Measurements from ENCODE around the gene CNN2.

CNN2 gene

GRCh38 chr19:1046836-1047695 lies 20.7 kb downstream of the CNN2 start:
- Histone ChIP-seq H3K9me3 (ENCODE audit: low read length) (peaks cover 3% of the 10 kb centered on the region), H3K36me3 (ENCODE audit: insufficient read depth, low read length) (no peaks in the 10 kb centered on the region), H3K27me3 (ENCODE audit: insufficient read depth, low read length) (no peaks in the 10 kb centered on the region), H2AFZ (ENCODE audit: low read depth, low read length) (no peak overlapping the region), H3K4me3 (ENCODE audit: low read length) (no peak overlapping the region), H3K4me1 (ENCODE audit: insufficient read depth, low read length) (no peaks in the 10 kb centered on the region)

- H3K36me3 ChIP-seq (ENCODE audit: insufficient read depth, low read length), result no peaks in the 10 kb centered on the region
- no peaks in the 10 kb centered on the region for H3K27me3 ChIP-seq (ENCODE audit: insufficient read depth, low read length)
- H3K9me3 ChIP-seq (ENCODE audit: low read length), result peaks cover 3% of the 10 kb centered on the region
- H3K4me3 ChIP-seq (ENCODE audit: low read length), result no peak overlapping the region
- H2AFZ ChIP-seq (ENCODE audit: low read depth, low read length), result no peak overlapping the region
- H3K4me1 ChIP-seq (ENCODE audit: insufficient read depth, low read length), result no peaks in the 10 kb centered on the region
Observed at GRCh38 chr19:1047696-1048147, 21.3 kb downstream of the CNN2 start.

- Histone ChIP-seq H2AFZ (ENCODE audit: low read depth, low read length) (no peak overlapping the region), H3K27me3 (ENCODE audit: insufficient read depth, low read length) (no peaks in the 10 kb centered on the region), H3K4me1 (ENCODE audit: insufficient read depth, low read length) (no peaks in the 10 kb centered on the region)
Observed at GRCh38 chr19:1049106-1049505, 22.7 kb downstream of the CNN2 start.

GRCh38 chr19:1049800-1050199 lies 23.4 kb downstream of the CNN2 start:
- no peak overlapping the region for H3K4me3 ChIP-seq (ENCODE audit: low read length)
- no peaks in the 10 kb centered on the region for H3K27me3 ChIP-seq (ENCODE audit: insufficient read depth, low read length)
- no peaks in the 10 kb centered on the region for H3K4me1 ChIP-seq (ENCODE audit: insufficient read depth, low read length)
- H3K9me3 ChIP-seq (ENCODE audit: low read length), result peaks cover 3% of the 10 kb centered on the region
- H3K36me3 ChIP-seq (ENCODE audit: insufficient read depth, low read length), result no peaks in the 10 kb centered on the region
- no peak overlapping the region for H2AFZ ChIP-seq (ENCODE audit: low read depth, low read length)

More at GRCh38 chr19:1049106-1049505, 22.7 kb downstream of the CNN2 start:
- Histone ChIP-seq H3K4me3 (ENCODE audit: low read length) (no peak overlapping the region), H3K9me3 (ENCODE audit: low read length) (peaks cover 3% of the 10 kb centered on the region), H3K36me3 (ENCODE audit: insufficient read depth, low read length) (no peaks in the 10 kb centered on the region)

GRCh38 chr19:1050989-1051788 lies 24.8 kb downstream of the CNN2 start:
- no peak overlapping the region for H2AFZ ChIP-seq (ENCODE audit: low read depth, low read length)
- H3K36me3 ChIP-seq (ENCODE audit: insufficient read depth, low read length), result no peaks in the 10 kb centered on the region
- no peaks in the 10 kb centered on the region for H3K27me3 ChIP-seq (ENCODE audit: insufficient read depth, low read length)
- H3K4me1 ChIP-seq (ENCODE audit: insufficient read depth, low read length), result no peaks in the 10 kb centered on the region
- H3K9me3 ChIP-seq (ENCODE audit: low read length), result peaks cover 3% of the 10 kb centered on the region
- no peak overlapping the region for H3K4me3 ChIP-seq (ENCODE audit: low read length)

DNA sequence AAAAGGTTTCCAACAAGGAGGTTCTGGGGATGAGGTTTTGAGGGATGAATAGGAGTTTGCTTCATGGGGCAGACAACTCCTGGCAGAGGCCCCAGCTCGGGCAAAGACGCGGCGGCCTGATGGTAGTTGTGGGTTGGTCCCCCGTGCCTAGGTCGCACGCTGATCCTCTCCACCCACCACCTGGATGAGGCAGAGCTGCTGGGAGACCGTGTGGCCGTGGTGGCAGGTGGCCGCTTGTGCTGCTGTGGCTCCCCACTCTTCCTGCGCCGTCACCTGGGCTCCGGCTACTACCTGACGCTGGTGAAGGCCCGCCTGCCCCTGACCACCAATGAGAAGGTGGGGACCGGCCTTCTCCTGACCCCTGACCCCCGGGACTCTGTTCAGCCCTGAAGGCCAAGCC lies 25.4 kb downstream of the CNN2 start:
- no peaks in the 10 kb centered on the region for H3K4me1 ChIP-seq (ENCODE audit: insufficient read depth, low read length)
- no peaks in the 10 kb centered on the region for H3K27me3 ChIP-seq (ENCODE audit: insufficient read depth, low read length)
- no peak overlapping the region for H2AFZ ChIP-seq (ENCODE audit: low read depth, low read length)
- no peaks in the 10 kb centered on the region for H3K36me3 ChIP-seq (ENCODE audit: insufficient read depth, low read length)
- no peak overlapping the region for H3K4me3 ChIP-seq (ENCODE audit: low read length)
- peaks cover 3% of the 10 kb centered on the region for H3K9me3 ChIP-seq (ENCODE audit: low read length)

GRCh38 chr19:1052349-1052975 lies 26.1 kb downstream of the CNN2 start:
- H3K4me3 ChIP-seq (ENCODE audit: low read length), result no peak overlapping the region
- H3K9me3 ChIP-seq (ENCODE audit: low read length), result peaks cover 3% of the 10 kb centered on the region
- no peaks in the 10 kb centered on the region for H3K27me3 ChIP-seq (ENCODE audit: insufficient read depth, low read length)
- H3K36me3 ChIP-seq (ENCODE audit: insufficient read depth, low read length), result no peaks in the 10 kb centered on the region
- no peaks in the 10 kb centered on the region for H3K4me1 ChIP-seq (ENCODE audit: insufficient read depth, low read length)
- no peak overlapping the region for H2AFZ ChIP-seq (ENCODE audit: low read depth, low read length)

DNA sequence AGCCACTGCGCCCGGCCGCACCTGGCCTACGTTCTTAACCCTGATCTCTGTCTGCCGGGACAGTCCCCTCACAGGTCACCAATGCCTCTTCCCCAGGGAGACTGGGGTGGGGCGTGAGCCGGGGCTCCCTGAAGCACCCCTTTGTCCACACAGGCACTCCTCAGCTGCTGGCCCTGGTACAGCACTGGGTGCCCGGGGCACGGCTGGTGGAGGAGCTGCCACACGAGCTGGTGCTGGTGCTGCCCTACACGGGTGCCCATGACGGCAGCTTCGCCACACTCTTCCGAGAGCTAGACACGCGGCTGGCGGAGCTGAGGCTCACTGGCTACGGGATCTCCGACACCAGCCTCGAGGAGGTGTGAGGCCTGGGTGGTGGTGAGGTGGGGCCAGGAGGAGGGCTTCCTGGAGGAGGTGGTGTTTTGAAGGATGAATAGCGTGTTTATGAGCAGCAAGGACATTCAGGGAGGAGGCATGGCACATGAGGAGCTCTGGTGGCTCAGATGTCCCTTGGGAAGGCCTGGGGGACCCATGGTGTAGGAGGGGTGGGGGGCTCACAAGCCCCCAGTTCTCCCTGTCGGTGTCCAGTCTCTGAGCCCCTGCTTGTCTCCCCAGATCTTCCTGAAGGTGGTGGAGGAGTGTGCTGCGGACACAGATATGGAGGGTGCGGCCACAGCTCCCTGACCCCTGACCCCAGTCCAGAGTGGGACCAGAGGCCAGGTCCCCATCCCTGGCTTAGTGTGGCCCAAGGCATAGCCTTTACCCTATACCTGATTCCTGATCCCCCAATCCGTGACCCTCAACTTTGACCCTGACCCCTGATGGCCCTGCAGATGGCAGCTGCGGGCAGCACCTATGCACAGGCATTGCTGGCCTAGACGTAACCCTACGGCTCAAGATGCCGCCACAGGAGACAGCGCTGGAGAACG lies 27.0 kb downstream of the CNN2 start:
- Histone ChIP-seq H3K9me3 (ENCODE audit: low read length) (peaks cover 3% of the 10 kb centered on the region), H3K4me1 (ENCODE audit: insufficient read depth, low read length) (no peaks in the 10 kb centered on the region), H2AFZ (ENCODE audit: low read depth, low read length) (no peak overlapping the region), H3K27me3 (ENCODE audit: insufficient read depth, low read length) (no peaks in the 10 kb centered on the region), H3K4me3 (ENCODE audit: low read length) (no peak overlapping the region), H3K36me3 (ENCODE audit: insufficient read depth, low read length) (no peaks in the 10 kb centered on the region)

DNA sequence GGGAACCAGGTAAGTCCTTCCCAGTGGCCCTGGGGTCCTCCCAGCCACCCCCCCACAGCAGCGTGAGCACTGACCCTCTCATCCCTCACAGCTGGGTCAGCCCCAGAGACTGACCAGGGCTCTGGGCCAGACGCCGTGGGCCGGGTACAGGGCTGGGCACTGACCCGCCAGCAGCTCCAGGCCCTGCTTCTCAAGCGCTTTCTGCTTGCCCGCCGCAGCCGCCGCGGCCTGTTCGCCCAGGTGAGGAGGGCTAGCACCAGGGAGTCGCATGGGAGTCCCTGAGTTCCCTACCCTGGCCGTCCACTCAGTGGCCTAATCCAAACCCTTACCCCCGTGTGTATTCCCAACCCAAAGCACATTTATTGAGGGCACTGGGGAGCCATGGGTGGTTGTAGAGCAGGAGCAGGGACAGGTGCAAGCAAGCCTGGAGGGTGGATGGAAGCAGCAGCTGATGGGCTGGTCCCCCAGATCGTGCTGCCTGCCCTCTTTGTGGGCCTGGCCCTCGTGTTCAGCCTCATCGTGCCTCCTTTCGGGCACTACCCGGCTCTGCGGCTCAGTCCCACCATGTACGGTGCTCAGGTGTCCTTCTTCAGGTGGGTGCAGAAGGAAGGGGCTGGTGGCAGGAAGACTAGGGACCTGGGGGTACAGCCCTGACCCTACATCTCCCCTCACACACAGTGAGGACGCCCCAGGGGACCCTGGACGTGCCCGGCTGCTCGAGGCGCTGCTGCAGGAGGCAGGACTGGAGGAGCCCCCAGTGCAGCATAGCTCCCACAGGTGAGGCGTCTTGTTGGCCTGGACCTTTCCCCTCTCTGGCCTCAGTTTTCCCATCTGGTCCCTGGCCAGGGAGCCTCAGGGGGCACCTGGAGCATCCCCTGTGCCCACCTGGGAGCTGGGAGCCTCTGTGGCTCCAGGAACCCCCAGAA lies 28.0 kb downstream of the CNN2 start:
- Histone ChIP-seq H3K27me3 (ENCODE audit: insufficient read depth, low read length) (no peaks in the 10 kb centered on the region), H3K36me3 (ENCODE audit: insufficient read depth, low read length) (no peaks in the 10 kb centered on the region), H3K4me1 (ENCODE audit: insufficient read depth, low read length) (no peaks in the 10 kb centered on the region)

DNA sequence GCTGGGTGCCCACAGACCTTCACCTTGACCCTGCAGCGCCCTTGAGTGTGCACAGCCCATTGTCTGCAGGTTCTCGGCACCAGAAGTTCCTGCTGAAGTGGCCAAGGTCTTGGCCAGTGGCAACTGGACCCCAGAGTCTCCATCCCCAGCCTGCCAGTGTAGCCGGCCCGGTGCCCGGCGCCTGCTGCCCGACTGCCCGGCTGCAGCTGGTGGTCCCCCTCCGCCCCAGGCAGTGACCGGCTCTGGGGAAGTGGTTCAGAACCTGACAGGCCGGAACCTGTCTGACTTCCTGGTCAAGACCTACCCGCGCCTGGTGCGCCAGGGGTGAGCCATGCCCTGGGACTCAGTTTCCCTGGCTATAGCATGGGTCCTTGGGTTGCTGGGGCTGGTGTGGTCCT lies 28.6 kb downstream of the CNN2 start:
- H3K9me3 ChIP-seq (ENCODE audit: low read length), result peaks cover 3% of the 10 kb centered on the region
- no peaks in the 10 kb centered on the region for H3K4me1 ChIP-seq (ENCODE audit: insufficient read depth, low read length)
- no peak overlapping the region for H3K4me3 ChIP-seq (ENCODE audit: low read length)
- H3K27me3 ChIP-seq (ENCODE audit: insufficient read depth, low read length), result no peaks in the 10 kb centered on the region
- H2AFZ ChIP-seq (ENCODE audit: low read depth, low read length), result no peak overlapping the region
- H3K36me3 ChIP-seq (ENCODE audit: insufficient read depth, low read length), result no peaks in the 10 kb centered on the region

More for the DNA sequence above, 28.0 kb downstream of the CNN2 start:
- Histone ChIP-seq H3K4me3 (ENCODE audit: low read length) (no peak overlapping the region), H3K9me3 (ENCODE audit: low read length) (peaks cover 3% of the 10 kb centered on the region), H2AFZ (ENCODE audit: low read depth, low read length) (no peak overlapping the region)

GRCh38 chr19:1055886-1056620 lies 29.6 kb downstream of the CNN2 start:
- H3K4me3 ChIP-seq (ENCODE audit: low read length), result no peak overlapping the region
- peaks cover 3% of the 10 kb centered on the region for H3K9me3 ChIP-seq (ENCODE audit: low read length)
- no peaks in the 10 kb centered on the region for H3K27me3 ChIP-seq (ENCODE audit: insufficient read depth, low read length)
- no peaks in the 10 kb centered on the region for H3K4me1 ChIP-seq (ENCODE audit: insufficient read depth, low read length)
- no peaks in the 10 kb centered on the region for H3K36me3 ChIP-seq (ENCODE audit: insufficient read depth, low read length)
- no peak overlapping the region for H2AFZ ChIP-seq (ENCODE audit: low read depth, low read length)

Data from neuron (in vitro differentiated cells).